Keratinocyte (primary cell): ENCODE results near the gene GID8. TPM values are rescaled to one million over a fixed set of nuclear protein-coding genes. Genes with fewer than 3 reads are reported as not detected.

ENCODE experiments used
- DNase-seq: peaks from one replicate; pipeline ENCODE4 v3.0.0-alpha.2; 2011; ENCODE audit warnings: low read depth, missing footprints, low spot score
- FAIRE-seq: peaks from 2 replicates; lab custom pipeline; 2011; peaks lifted over from hg19 to GRCh38; lab: Jason Lieb, UNC
- H2AFZ ChIP-seq: 2 replicates; pipeline ENCODE4 v1.6.0; 2012; ENCODE audit warnings: low read length, control low read depth, inconsistent platforms; ENCODE audit not compliant: control insufficient read depth
- H3K27ac ChIP-seq: 2 replicates; pipeline ENCODE4 v1.5.1; 2011; ENCODE audit warnings: low read length; ENCODE audit not compliant: control insufficient read depth, insufficient read depth
- H3K27me3 ChIP-seq: 3 replicates; pipeline ENCODE4 v1.6.0; 2011; ENCODE audit warnings: low read length; ENCODE audit not compliant: control insufficient read depth, insufficient read depth; ENCODE audit errors: extremely low read depth
- H3K36me3 ChIP-seq, 2 experiments: 2 replicates in 1 of 2; 3 replicates in 1 of 2; pipeline ENCODE4 v1.5.1; 2011; ENCODE audit warnings: low read length in 2 of 2, mild to moderate bottlenecking in 1 of 2; ENCODE audit not compliant: control insufficient read depth in 2 of 2, insufficient read depth in 2 of 2; ENCODE audit errors: extremely low read depth in 1 of 2
- H3K4me1 ChIP-seq: 3 replicates; pipeline ENCODE4 v1.5.1; 2011; ENCODE audit warnings: low read length; ENCODE audit not compliant: control insufficient read depth, insufficient read depth; ENCODE audit errors: extremely low read depth
- H3K4me2 ChIP-seq: 3 replicates; pipeline ENCODE4 v1.6.0; 2011; ENCODE audit warnings: low read depth, low read length; ENCODE audit not compliant: control insufficient read depth, insufficient read depth; ENCODE audit errors: extremely low read depth
- H3K4me3 ChIP-seq, 3 experiments: fragments of 200-600 bp in 1 of 3; sonication (generic) in 1 of 3; 2 replicates in 2 of 3; 3 replicates in 1 of 3; pipeline ENCODE4 v1.5.1; 2011 to 2016; ENCODE audit warnings: low read length in 3 of 3, mild to moderate bottlenecking in 3 of 3, control low read depth in 2 of 3, inconsistent platforms in 1 of 3, low read depth in 1 of 3, mixed read lengths in 1 of 3, mixed run types in 1 of 3, moderate library complexity in 1 of 3; ENCODE audit not compliant: control insufficient read depth in 2 of 3, insufficient read depth in 2 of 3; ENCODE audit errors: extremely low read depth in 1 of 3
- H3K79me2 ChIP-seq: 2 replicates; pipeline ENCODE4 v1.6.0; 2012; ENCODE audit warnings: low read length; ENCODE audit not compliant: control insufficient read depth, insufficient read depth
- H3K9ac ChIP-seq: 3 replicates; pipeline ENCODE4 v1.6.0; 2011; ENCODE audit warnings: low read length; ENCODE audit not compliant: control insufficient read depth, insufficient read depth; ENCODE audit errors: extremely low read depth
- H3K9me1 ChIP-seq: 3 replicates; pipeline ENCODE4 v1.6.0; 2011; ENCODE audit warnings: low read length; ENCODE audit not compliant: control insufficient read depth, insufficient read depth; ENCODE audit errors: extremely low read depth
- H3K9me3 ChIP-seq: 2 replicates; pipeline ENCODE4 v1.5.1; 2012; ENCODE audit warnings: low read depth, low read length; ENCODE audit not compliant: control insufficient read depth
- H4K20me1 ChIP-seq: 3 replicates; pipeline ENCODE4 v1.6.0; 2011; ENCODE audit warnings: low read length; ENCODE audit not compliant: control insufficient read depth, insufficient read depth; ENCODE audit errors: extremely low read depth
- CTCF ChIP-seq, 3 experiments: IDR thresholded peaks in 1 of 3; conservative IDR thresholded peaks in 1 of 3; optimal IDR thresholded peaks in 1 of 3; 2 replicates in 2 of 3; 3 replicates in 1 of 3; pipeline versions ENCODE3 to v1.5.1; 2011; ENCODE audit warnings: low read length in 3 of 3, mild to moderate bottlenecking in 3 of 3, moderate library complexity in 2 of 3, control low read depth in 1 of 3, inconsistent platforms in 1 of 3; ENCODE audit not compliant: insufficient read depth in 2 of 3; ENCODE audit errors: extremely low read depth in 1 of 3
- EZH2 ChIP-seq: IDR thresholded peaks from one replicate; pipeline ENCODE4 v1.6.1; 2012; ENCODE audit warnings: inconsistent platforms, mild to moderate bottlenecking, low read length, moderate library complexity
- dilution Hi-C: fragments of 300-500 bp; cut with MboI; formaldehyde crosslinking; loops from one replicate; pipeline ENCODE4 v1.7.0; 2020; ENCODE audit warnings: low sequenced_read_pairs; ENCODE audit not compliant: extremely low pct_ligation_motif_present
- polyA plus RNA-seq, 5 experiments: library from polyadenylated mRNA; depleted of rRNA in 3 of 5; stranded (reverse) in 3 of 5; stranded (forward) in 1 of 5; unstranded in 1 of 5; fragments of >200 nt; gene quantifications; 1 replicate in 1 of 5; 2 replicates in 3 of 5; 3 replicates in 1 of 5; pipeline versions ENCODE4 v1.2.1 to v1.2.3, GENCODE V29; 2011 to 2012; ENCODE audit warnings: missing spikeins in 2 of 5, low read depth in 1 of 5, low replicate concordance in 1 of 5

Gene GID8
- polyA plus RNA-seq, 1 donor (not counting 4 experiments of a cell fraction or from before 2014, with no cell fraction given), result 23.7 TPM

- Histone ChIP-seq H3K36me3 (peaks cover 31 to 43% of the 10 kb centered on the region in 2 experiments), H3K9me1 (no peaks in the 10 kb centered on the region), H2AFZ (no peak overlapping the region), H3K4me3 (no peak overlapping the region), H3K27me3 (no peaks in the 10 kb centered on the region), H3K4me2 (no peak overlapping the region), H3K79me2 (peaks cover 7% of the 10 kb centered on the region), H3K4me1 (peaks cover 43% of the 10 kb centered on the region), H3K9ac (no peak overlapping the region), H3K9me3 (no peaks in the 10 kb centered on the region), H3K27ac (no peak overlapping the region), H4K20me1 (peaks cover 11% of the 10 kb centered on the region)
- TF ChIP-seq CTCF (optimal IDR thresholded peaks at IDR 0.05 in 1 of 3, IDR thresholded peaks at IDR 0.05 in 1 of 3, conservative IDR thresholded peaks at IDR 0.05 in 1 of 3; ENCODE audit: extremely low read depth in 1 of 3, insufficient read depth in 2 of 3, low read length in 3 of 3) (no peak), EZH2 (no peak)
- dilution Hi-C loops, result no loop called here
- DNase-seq (no peak), FAIRE-seq (no peak)
These were observed 36.1 kb upstream of the GID8 start for GRCh38 chr20:62901891-62902290.

GRCh38 chr20:62902926-62903615, 34.9 kb upstream of the GID8 start:
- no peak for TF ChIP-seq CTCF (optimal IDR thresholded peaks at IDR 0.05 in 1 of 3, IDR thresholded peaks at IDR 0.05 in 1 of 3, conservative IDR thresholded peaks at IDR 0.05 in 1 of 3; ENCODE audit: extremely low read depth in 1 of 3, insufficient read depth in 2 of 3, low read length in 3 of 3)
- TF ChIP-seq EZH2, result no peak
- Histone ChIP-seq H3K4me2 (no peak overlapping the region), H3K9me3 (no peaks in the 10 kb centered on the region), H3K9me1 (no peaks in the 10 kb centered on the region), H3K27ac (no peak overlapping the region), H3K4me3 (no peak overlapping the region), H2AFZ (no peak overlapping the region), H3K27me3 (no peaks in the 10 kb centered on the region), H3K4me1 (peaks cover 33% of the 10 kb centered on the region), H3K36me3 (peaks cover 38 to 47% of the 10 kb centered on the region in 2 experiments), H3K9ac (no peak overlapping the region), H3K79me2 (peaks cover 12% of the 10 kb centered on the region), H4K20me1 (peaks cover 11% of the 10 kb centered on the region)
- DNase-seq, result no peak
- FAIRE-seq, result no peak
- dilution Hi-C loops, result no loop called here
